ENCODE results near the gene C16orf95.
"Not testable (repeated sequence)": the region's sequence is repeated elsewhere in the genome, so short reads cannot be mapped to it uniquely, and the experiment has no call there.

C16orf95 gene

GRCh38 chr16:87316923-87317749, at the start of gene C16orf95:
Gene C16orf95, minus strand, starts transcription at chr16:87317392. Its CDS starts 150 bp downstream, at chr16:87317242.
- peak; percentile 3 for DNase-seq

GRCh38 chr16:87366930-87367329, 49.7 kb upstream of the C16orf95 start:
- DNase-seq, result no peak

GRCh38 chr16:87366288-87366687, 49.1 kb upstream of the C16orf95 start:
- DNase-seq, result no peak

- DNase-seq, result no peak
These were observed 48.0 kb upstream of the C16orf95 start for GRCh38 chr16:87365021-87365713.

GRCh38 chr16:87363771-87364455, 46.7 kb upstream of the C16orf95 start:
- no peak for DNase-seq

GRCh38 chr16:87362828-87363559, 45.8 kb upstream of the C16orf95 start:
- not testable (repeated sequence) for DNase-seq

GRCh38 chr16:87361916-87362619, 44.9 kb upstream of the C16orf95 start:
- DNase-seq, result no peak

- DNase-seq, result no peak
These were observed 43.8 kb upstream of the C16orf95 start for GRCh38 chr16:87360862-87361610.

GRCh38 chr16:87359121-87359520, 41.9 kb upstream of the C16orf95 start:
- DNase-seq, result no peak

GRCh38 chr16:87358696-87359095, 41.5 kb upstream of the C16orf95 start:
- DNase-seq, result no peak

GRCh38 chr16:87358250-87358649, 41.1 kb upstream of the C16orf95 start:
- no peak for DNase-seq

GRCh38 chr16:87356491-87356853, 39.3 kb upstream of the C16orf95 start:
- no peak for DNase-seq

GRCh38 chr16:87353613-87354012, 36.4 kb upstream of the C16orf95 start:
- no peak for DNase-seq

GRCh38 chr16:87352818-87353217, 35.6 kb upstream of the C16orf95 start:
- no peak for DNase-seq

- DNase-seq, result no peak
These were observed 34.1 kb upstream of the C16orf95 start for GRCh38 chr16:87351320-87351698.

GRCh38 chr16:87350681-87351319, 33.6 kb upstream of the C16orf95 start:
- no peak for DNase-seq

GRCh38 chr16:87350031-87350430, 32.8 kb upstream of the C16orf95 start:
- DNase-seq, result no peak

GRCh38 chr16:87348616-87349157, 31.5 kb upstream of the C16orf95 start:
- DNase-seq, result no peak

- no peak for DNase-seq
These were observed 30.9 kb upstream of the C16orf95 start for GRCh38 chr16:87347932-87348615.

- DNase-seq, result no peak
These were observed 29.4 kb upstream of the C16orf95 start for GRCh38 chr16:87346517-87347060.
